HepG2 (cell line): ENCODE measurements around the gene SSR2. TPM values are rescaled to one million over a fixed set of nuclear protein-coding genes. Genes with fewer than 3 reads are reported as not detected.

Experiments
- AKAP8 ChIP-seq: sonication (generic); formaldehyde crosslinking; IDR thresholded peaks from 2 replicates; pipeline ENCODE4 v1.5.1; 2020; ENCODE audit warnings: mild to moderate bottlenecking, missing genetic modification reagents
- CBFB ChIP-seq: sonication (generic); formaldehyde crosslinking; IDR thresholded peaks from 2 replicates; pipeline ENCODE4 v1.4.0; 2020; ENCODE audit warnings: missing genetic modification reagents
- RBM22 ChIP-seq: fragments of 200-400 bp; formaldehyde crosslinking; optimal IDR thresholded peaks from 2 replicates; pipeline ENCODE3; 2017; ENCODE audit warnings: mild to moderate bottlenecking, low read length, moderate library complexity
- RELA ChIP-seq: sonication (generic); formaldehyde crosslinking; IDR thresholded peaks from 2 replicates; pipeline ENCODE4 v1.4.0; 2020; ENCODE audit warnings: missing genetic modification reagents
- SP4 ChIP-seq: sonication (generic); formaldehyde crosslinking; IDR thresholded peaks from 2 replicates; pipeline ENCODE4 v1.8.1; 2023; ENCODE audit warnings: mild to moderate bottlenecking, missing genetic modification reagents
- THAP7 ChIP-seq: sonication (generic); formaldehyde crosslinking; IDR thresholded peaks from 2 replicates; pipeline ENCODE4 v1.8.1; 2023; ENCODE audit warnings: mild to moderate bottlenecking, missing genetic modification reagents
- ZBTB2 ChIP-seq: sonication (generic); formaldehyde crosslinking; IDR thresholded peaks from 2 replicates; pipeline ENCODE4 v1.8.0; 2022; ENCODE audit warnings: low read depth, missing genetic modification reagents
- ZBTB44 ChIP-seq: sonication (generic); formaldehyde crosslinking; IDR thresholded peaks from 2 replicates; pipeline ENCODE4 v1.4.0; 2020; ENCODE audit warnings: missing genetic modification reagents
- ZNF274 ChIP-seq: sonication (generic); formaldehyde crosslinking; IDR thresholded peaks from 2 replicates; pipeline ENCODE4 v1.5.1; 2020; ENCODE audit warnings: mild to moderate bottlenecking, missing genetic modification reagents
- ZNF451 ChIP-seq: sonication (generic); formaldehyde crosslinking; IDR thresholded peaks from 2 replicates; pipeline ENCODE4 v1.5.0; 2020; ENCODE audit warnings: mild to moderate bottlenecking, missing genetic modification reagents
- ZNF558 ChIP-seq: sonication (generic); formaldehyde crosslinking; IDR thresholded peaks from 2 replicates; pipeline ENCODE4 v1.9.0; 2022; ENCODE audit warnings: mild to moderate bottlenecking, missing genetic modification reagents, borderline replicate concordance
- ZNF674 ChIP-seq: sonication (generic); formaldehyde crosslinking; IDR thresholded peaks from 2 replicates; pipeline ENCODE4 v1.5.0; 2020; ENCODE audit warnings: low read depth, mild to moderate bottlenecking, missing genetic modification reagents
- ZNF839 ChIP-seq: sonication (generic); formaldehyde crosslinking; IDR thresholded peaks from 2 replicates; pipeline ENCODE4 v1.4.0; 2020; ENCODE audit warnings: missing genetic modification reagents, mild to moderate bottlenecking, borderline replicate concordance
- ZSCAN25 ChIP-seq: sonication (generic); formaldehyde crosslinking; IDR thresholded peaks from 2 replicates; pipeline ENCODE4 v1.8.0; 2022; ENCODE audit warnings: mild to moderate bottlenecking, missing genetic modification reagents
- polyA plus RNA-seq, 8 experiments: library from polyadenylated mRNA; depleted of rRNA in 3 of 8; stranded (reverse) in 7 of 8; unstranded in 1 of 8; fragments of >200 nt; fragmentation: Illumina TruSeq in 4 of 8; extraction: Trizol in 4 of 8; gene quantifications; 2 replicates each; pipeline versions ENCODE4 v1.2.1 to v1.2.3, GENCODE V29; 2011 to 2016; ENCODE audit warnings: low read depth in 4 of 8, missing spikeins in 1 of 8, mixed read lengths in 1 of 8; ENCODE audit not compliant: insufficient read depth in 1 of 8
- total RNA-seq, 5 experiments: library from RNA; depleted of rRNA; stranded (reverse); fragments of >200 nt; fragmentation: Illumina TruSeq; extraction: Trizol; gene quantifications; 2 replicates each; pipeline ENCODE4 v1.2.3, GENCODE V29; 2016; ENCODE audit warnings: low read depth in 1 of 5
- TF ChIP-seq, protein P1 (sequence below): sonication (generic); formaldehyde crosslinking; conservative IDR thresholded peaks from 2 replicates; pipeline ENCODE4 v1.4.0; 2020; ENCODE audit warnings: missing genetic modification reagents
- TF ChIP-seq, protein P2 (sequence below): sonication (generic); formaldehyde crosslinking; IDR thresholded peaks from 2 replicates; pipeline ENCODE4 v1.9.0; 2021; ENCODE audit warnings: missing genetic modification reagents, mild to moderate bottlenecking, borderline replicate concordance

Gene SSR2
- total and polyA plus RNA-seq, 2 of the 13 experiments (the other 11 are each of a cell fraction or from before 2014, with no cell fraction given), result 284 to 461 TPM

DNA sequence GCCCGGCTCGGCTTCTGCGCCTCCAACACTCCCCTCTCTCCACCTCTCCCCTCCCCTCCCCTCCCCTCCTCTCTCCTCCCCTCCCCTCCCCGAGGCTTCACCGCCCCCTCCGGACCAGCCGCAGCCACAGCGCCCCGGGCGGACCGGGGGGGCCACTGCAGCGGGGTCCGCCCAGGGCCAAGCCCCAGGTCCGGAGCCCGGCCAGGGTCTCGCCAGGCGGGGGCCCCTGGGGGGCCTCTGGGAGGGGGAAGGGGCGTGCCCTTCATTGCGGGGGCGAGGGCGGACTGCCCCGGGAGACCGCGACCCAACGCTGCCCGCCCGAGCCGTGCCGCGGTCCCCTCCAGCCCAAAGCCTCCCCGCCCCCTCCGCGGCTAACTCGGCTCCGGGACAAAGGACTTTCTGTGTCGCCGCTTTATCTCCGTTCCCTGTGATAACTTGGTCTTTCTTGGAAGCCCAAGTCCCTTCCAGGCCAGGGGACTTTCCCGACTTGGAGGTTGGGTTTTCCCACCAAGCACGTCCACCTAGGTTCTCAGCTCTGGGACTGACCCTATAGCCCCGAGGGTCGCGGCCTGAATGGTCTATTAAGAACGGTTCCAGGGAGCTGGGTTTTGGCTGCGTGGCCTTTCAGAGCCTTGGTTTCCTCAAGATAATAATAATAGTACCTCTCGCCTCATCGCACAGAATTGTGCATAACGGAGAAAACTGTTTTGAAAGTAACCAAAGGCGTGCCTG is 33.2 kb upstream of the SSR2 start, which contains the start of gene UBQLN4 (continued):
- TF ChIP-seq ZBTB44 (CRISPR knock-in tag), result no peak
- TF ChIP-seq ZNF839 (CRISPR knock-in tag), result no peak
- TF ChIP-seq THAP7 (CRISPR knock-in tag), result no peak
- TF ChIP-seq ZNF451 (CRISPR knock-in tag), result no peak
- no peak; the same call in 1 of the 2 replicates for TF ChIP-seq ZSCAN25
- TF ChIP-seq RBM22, result no peak
- 0 out of 2 replicates have a peak, but pooled peaks have one; percentile 38 for TF ChIP-seq SP4 (CRISPR knock-in tag)
- peak; percentile 57; the same call in 1 of the 2 replicates for TF ChIP-seq ZNF558 (CRISPR knock-in tag)
- TF ChIP-seq ZNF274 (CRISPR knock-in tag), result no peak
- TF ChIP-seq, protein P1, sequence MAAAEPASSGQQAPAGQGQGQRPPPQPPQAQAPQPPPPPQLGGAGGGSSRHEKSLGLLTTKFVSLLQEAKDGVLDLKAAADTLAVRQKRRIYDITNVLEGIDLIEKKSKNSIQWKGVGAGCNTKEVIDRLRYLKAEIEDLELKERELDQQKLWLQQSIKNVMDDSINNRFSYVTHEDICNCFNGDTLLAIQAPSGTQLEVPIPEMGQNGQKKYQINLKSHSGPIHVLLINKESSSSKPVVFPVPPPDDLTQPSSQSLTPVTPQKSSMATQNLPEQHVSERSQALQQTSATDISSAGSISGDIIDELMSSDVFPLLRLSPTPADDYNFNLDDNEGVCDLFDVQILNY (CRISPR knock-in tag), result no peak
- TF ChIP-seq ZNF674 (CRISPR knock-in tag), result 0 out of 2 replicates have a peak, but pooled peaks have one; percentile 47
- TF ChIP-seq RELA (CRISPR knock-in tag), result no peak
- TF ChIP-seq, protein P2, sequence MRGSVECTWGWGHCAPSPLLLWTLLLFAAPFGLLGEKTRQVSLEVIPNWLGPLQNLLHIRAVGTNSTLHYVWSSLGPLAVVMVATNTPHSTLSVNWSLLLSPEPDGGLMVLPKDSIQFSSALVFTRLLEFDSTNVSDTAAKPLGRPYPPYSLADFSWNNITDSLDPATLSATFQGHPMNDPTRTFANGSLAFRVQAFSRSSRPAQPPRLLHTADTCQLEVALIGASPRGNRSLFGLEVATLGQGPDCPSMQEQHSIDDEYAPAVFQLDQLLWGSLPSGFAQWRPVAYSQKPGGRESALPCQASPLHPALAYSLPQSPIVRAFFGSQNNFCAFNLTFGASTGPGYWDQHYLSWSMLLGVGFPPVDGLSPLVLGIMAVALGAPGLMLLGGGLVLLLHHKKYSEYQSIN, result no peak
- 0 out of 2 replicates have a peak, but pooled peaks have one; percentile 46 for TF ChIP-seq ZBTB2 (CRISPR knock-in tag)
- no peak; the same call in 1 of the 2 replicates for TF ChIP-seq AKAP8 (CRISPR knock-in tag)
- no peak for TF ChIP-seq CBFB
